GM08714 (cell line): ENCODE measurements around the gene USP38.
A peak's percentile ranks its signal among the peaks of the same experiment; 100 is the strongest.
"Not testable (repeated sequence)": the region's sequence is repeated elsewhere in the genome, so short reads cannot be mapped to it uniquely, and the experiment has no call there.

ENCODE experiments used
- H3K4me3 ChIP-seq: fragments of 200-500 bp; sonication (Bioruptor generic); 2 replicates; pipeline ENCODE4 v1.5.1; 2014; ENCODE audit warnings: mild to moderate bottlenecking, low read length, inconsistent platforms
- ZNF274 ChIP-seq: IDR thresholded peaks from 2 replicates; pipeline ENCODE4 v1.6.1; 2012; ENCODE audit warnings: mild to moderate bottlenecking, low read depth, low read length

The USP38 gene

DNA sequence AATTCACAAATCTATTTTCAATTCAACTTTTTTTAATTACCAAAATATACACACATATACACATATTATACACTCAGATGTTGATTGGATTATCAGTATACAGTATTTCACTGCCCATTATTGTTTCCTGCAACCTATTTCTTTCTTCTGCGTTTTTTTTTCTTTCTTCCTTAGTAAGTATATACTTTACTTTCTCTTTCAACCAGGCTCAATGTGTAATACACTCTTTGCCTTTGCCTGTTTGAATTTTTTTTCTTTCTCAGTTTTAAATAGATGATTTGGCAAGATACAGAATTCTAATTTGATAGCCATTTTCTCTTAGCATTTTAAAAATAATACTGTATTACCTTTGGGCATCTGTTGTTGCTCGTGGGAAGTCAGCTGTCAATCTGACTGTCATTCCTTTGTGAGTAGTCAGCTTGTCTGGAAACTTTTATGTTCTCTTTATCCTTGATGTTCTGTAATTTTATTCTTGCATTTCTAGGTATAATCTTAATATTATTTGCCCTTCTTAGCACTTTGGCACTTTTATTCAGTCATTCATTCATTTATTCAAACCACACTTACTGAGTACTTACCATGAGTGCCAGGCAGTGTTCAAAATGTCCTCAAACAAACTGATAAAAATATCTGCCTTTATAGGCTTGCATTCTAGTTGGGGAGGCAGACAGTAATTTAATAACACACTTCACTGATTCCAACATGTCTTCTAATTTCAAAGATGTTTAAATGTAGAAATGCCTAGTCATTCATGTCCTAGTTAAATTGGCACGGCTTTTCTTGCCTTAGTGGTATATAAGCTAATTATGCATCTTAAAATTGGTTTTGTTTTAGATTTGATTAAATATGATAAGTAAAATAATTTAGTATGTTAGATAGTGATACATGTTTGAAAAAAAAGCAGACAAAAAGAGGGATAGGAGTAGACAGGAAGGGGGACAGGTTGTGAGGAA lies 3.7 kb downstream of the USP38 start:
- TF ChIP-seq ZNF274: no peak
- H3K4me3 ChIP-seq: peak overlapping the region; percentile 87; the same call in 1 of the 2 replicates

DNA sequence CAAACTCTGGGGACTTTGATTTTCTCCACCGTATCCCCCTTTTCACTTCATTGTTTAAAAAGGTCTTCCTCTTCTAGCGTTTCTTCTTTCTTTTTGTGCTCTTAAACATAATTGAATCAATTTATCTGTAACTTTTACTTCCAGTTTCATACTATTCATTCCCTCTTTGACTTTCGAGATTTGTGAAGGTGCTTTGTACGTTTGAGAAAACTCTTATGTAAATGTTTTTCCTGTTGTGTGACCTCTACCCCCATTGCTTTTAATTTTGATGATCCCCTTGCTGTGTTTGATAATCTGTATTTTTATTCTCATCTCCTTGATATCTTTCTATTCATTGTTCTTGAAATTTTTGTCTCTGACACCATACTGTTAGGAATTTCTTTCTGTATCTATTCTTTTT lies 4.8 kb downstream of the USP38 start:
- H3K4me3 ChIP-seq: peak overlapping the region; percentile 87; the same call in 1 of the 2 replicates
- TF ChIP-seq ZNF274: no peak

DNA sequence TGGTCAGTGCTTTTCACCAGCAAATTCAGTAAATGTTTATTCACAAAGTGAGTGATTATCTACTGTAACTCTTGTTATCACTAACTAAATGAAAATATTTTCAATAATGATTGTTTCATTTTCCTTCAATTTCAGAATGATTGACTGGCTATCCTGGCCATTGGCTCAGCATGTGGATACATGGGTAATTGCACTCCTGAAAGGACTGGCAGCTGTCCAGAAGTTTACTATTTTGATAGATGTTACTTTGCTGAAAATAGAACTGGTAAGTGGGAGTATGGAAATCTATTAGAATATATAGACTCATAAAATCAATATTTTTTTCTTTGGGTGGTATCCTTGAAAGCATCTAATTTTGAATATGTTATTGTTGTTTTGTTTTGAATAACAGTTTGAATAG lies 10.9 kb downstream of the USP38 start:
- no peak for TF ChIP-seq ZNF274
- no peak overlapping the region for H3K4me3 ChIP-seq

GRCh38 chr4:143196323-143196722 lies 11.6 kb downstream of the USP38 start:
- no peak for TF ChIP-seq ZNF274
- H3K4me3 ChIP-seq: no peak overlapping the region

GRCh38 chr4:143199503-143199902 lies 14.8 kb downstream of the USP38 start:
- H3K4me3 ChIP-seq: no peak overlapping the region
- TF ChIP-seq ZNF274: no peak

- no peak overlapping the region for H3K4me3 ChIP-seq
- TF ChIP-seq ZNF274: no peak
These were observed 18.1 kb downstream of the USP38 start for GRCh38 chr4:143202824-143203223.

GRCh38 chr4:143203577-143203976 lies 18.9 kb downstream of the USP38 start:
- no peak for TF ChIP-seq ZNF274
- H3K4me3 ChIP-seq: no peak overlapping the region

DNA sequence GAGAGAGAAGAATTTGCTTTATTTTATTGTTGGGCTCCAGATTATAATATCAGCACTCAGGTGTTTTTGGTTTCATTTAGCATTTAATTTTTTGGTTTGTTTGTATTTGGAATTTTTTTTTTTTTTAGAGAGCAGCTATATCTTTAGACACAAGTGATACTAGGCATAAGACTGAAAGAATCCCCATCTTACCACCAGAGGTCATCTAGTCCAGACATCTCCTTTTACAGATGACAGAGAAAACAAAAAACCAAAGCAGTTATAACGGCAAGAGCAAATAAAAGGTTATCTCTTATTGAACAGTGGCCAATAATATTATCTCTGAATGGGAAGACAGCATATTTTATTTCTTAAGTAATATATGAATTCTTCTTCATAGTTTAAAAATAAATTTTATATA lies 22.8 kb downstream of the USP38 start:
- no peak overlapping the region for H3K4me3 ChIP-seq
- TF ChIP-seq ZNF274: no peak

- no peak overlapping the region for H3K4me3 ChIP-seq
- TF ChIP-seq ZNF274: no peak
These were observed 27.8 kb downstream of the USP38 start for GRCh38 chr4:143212566-143212965.

- no peak for TF ChIP-seq ZNF274
- H3K4me3 ChIP-seq: no peak overlapping the region
These were observed 31.2 kb downstream of the USP38 start for GRCh38 chr4:143215873-143216272.

DNA sequence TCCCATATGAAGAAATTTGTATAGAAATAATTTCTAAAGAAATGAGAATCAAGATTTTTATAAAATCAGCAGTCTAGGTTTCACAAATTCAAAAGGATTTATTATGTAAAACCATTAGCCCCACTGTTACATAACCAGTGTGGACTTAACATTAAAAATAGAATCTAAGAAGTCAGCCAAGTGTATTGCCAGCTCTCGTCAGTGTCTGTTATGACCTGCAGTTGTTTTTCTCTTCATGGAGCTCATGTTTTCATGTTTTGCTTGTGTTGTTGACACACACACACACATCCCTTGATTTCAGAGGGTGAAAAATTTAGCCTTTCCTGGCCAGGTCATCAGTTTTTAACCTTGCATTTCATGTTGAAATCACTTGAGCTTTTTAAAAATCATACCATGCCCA lies 39.5 kb downstream of the USP38 start:
- TF ChIP-seq ZNF274: no peak
- no peak overlapping the region for H3K4me3 ChIP-seq

- no peak for TF ChIP-seq ZNF274
These were observed 40.5 kb downstream of the USP38 start for GRCh38 chr4:143225167-143225566.

DNA sequence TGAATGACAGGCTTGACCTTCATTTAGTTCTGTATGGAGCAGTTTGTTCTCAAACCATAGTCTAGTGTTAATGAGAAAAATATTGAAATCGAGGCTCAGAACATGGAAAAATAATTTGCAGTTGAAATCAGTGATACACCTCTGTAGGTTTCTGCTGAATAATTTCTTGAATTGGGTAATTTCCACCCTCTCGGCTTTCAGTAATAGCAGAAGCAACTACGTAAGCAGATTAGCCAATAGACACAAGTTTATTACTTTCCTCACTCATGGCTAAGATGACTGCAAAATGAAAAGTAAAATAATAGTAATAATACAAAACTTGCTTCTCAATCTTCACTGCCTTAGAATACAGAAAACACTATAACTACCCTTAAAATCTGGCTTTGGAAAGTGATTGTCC lies 46.0 kb downstream of the USP38 start:
- no peak for TF ChIP-seq ZNF274
- H3K4me3 ChIP-seq: no peak overlapping the region

More at GRCh38 chr4:143225167-143225566, 40.5 kb downstream of the USP38 start:
- H3K4me3 ChIP-seq: no peak overlapping the region

DNA sequence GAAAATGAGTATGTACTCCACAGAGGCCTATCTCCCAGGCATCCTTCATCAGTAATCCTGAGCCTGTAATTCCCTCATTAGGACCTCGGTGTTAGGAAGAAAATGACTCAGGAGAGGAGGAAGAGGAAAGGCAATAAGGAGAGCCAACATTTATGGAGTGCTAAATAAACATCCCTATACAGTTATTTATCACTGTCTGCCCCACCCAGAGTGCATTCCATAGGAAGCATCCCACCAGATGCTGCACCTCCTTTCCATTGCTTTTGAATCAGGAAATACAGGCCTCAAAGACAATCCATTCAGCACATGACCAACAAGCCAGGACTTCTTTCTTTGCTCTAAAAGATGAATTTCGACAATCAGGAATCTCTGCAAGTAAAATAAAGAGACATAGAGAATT lies 47.6 kb downstream of the USP38 start:
- TF ChIP-seq ZNF274: no peak

GRCh38 chr4:143234153-143234552 lies 49.4 kb downstream of the USP38 start:
- TF ChIP-seq ZNF274: no peak
- no peak overlapping the region for H3K4me3 ChIP-seq

More for the DNA sequence above, 47.6 kb downstream of the USP38 start:
- H3K4me3 ChIP-seq: no peak overlapping the region

DNA sequence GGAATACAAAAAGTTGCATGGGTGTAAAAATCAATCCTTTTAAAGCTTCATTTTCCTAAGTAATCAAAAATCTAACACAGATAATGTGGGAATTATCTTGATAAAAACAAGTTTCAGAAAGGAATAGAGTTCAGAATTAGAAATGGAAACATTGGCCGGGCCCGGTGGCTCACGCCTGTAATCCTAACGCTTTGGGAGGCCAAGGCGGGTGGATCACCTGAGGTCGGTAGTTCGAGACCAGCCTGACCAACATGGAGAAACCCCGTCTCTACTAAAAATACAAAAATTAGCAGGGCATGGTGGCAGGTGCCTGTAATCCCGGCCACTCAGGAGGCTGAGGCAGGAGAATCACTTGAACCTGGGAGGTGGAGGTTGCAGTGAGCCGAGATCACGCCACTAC lies 52.5 kb downstream of the USP38 start:
- not testable (repeated sequence) for H3K4me3 ChIP-seq
